ENCODE data around the gene FGF14.

GRCh38 chr13:102073251-102073650 lies 328.6 kb downstream of the FGF14 start:
- TF ChIP-seq POLR2A (IDR thresholded peaks at IDR 0.05): no peak
- no peak for TF ChIP-seq CTCF (IDR thresholded peaks at IDR 0.05)
